Measurements from ENCODE around the gene TIMMDC1. TPM values are rescaled to one million over a fixed set of nuclear protein-coding genes. Genes with fewer than 3 reads are reported as not detected.

TIMMDC1 gene
- total RNA-seq: 10 to 100 TPM; 80.0 to 98.9 TPM
- 10 to 100 TPM; 60.5 to 95.4 TPM for polyA plus RNA-seq
- long read RNA-seq, donor 1, transcript TIMMDC1-208 (7 exons, 2,394 nt): major isoform, 19 of 52 reads
- long read RNA-seq, donor 1, partial matches to known transcripts: 31 of 52 reads
- long read RNA-seq, donor 1, other reads (novel, unspliced or antisense): 0 of 52 reads
- long read RNA-seq, donor 2, transcript TIMMDC1-208 (7 exons, 2,394 nt): major isoform, 5 of 28 reads
- long read RNA-seq, donor 2, partial matches to known transcripts: 23 of 28 reads
- long read RNA-seq, donor 2, other reads (novel, unspliced or antisense): 0 of 28 reads
- long read RNA-seq, donor 3, transcript TIMMDC1-208 (7 exons, 2,394 nt): major isoform, 16 of 31 reads
- long read RNA-seq, donor 3, partial matches to known transcripts: 14 of 31 reads
- long read RNA-seq, donor 3, other reads (novel, unspliced or antisense): 0 of 31 reads
- long read RNA-seq, donor 4, transcript TIMMDC1-208 (7 exons, 2,394 nt): major isoform, 9 of 25 reads
- long read RNA-seq, donor 4, partial matches to known transcripts: 15 of 25 reads
- long read RNA-seq, donor 4, other reads (novel, unspliced or antisense): 0 of 25 reads
- long read RNA-seq, donor 5, transcript TIMMDC1-208 (7 exons, 2,394 nt): major isoform, 27 of 69 reads
- long read RNA-seq, donor 5, partial matches to known transcripts: 42 of 69 reads
- long read RNA-seq, donor 5, other reads (novel, unspliced or antisense): 0 of 69 reads

GRCh38 chr3:119498186-119499011 lies at the start of gene TIMMDC1:
Gene TIMMDC1 (plus strand): TSS chr3:119498547. CDS start chr3:119498734, 187 bp downstream.
- WGBS, 2 donors: 0% methylated on average over 58 of the region's 58 CpGs
- DNase-seq: peak; percentile 98 to 99 (median 98)
- no peak for TF ChIP-seq CTCF (IDR thresholded peaks at IDR 0.05; ENCODE audit: control extremely low read depth, extremely low read depth)
- peak; percentile 98 for ATAC-seq (ENCODE audit: insufficient read depth, low FRiP score)
- Histone ChIP-seq H3K9me3 (ENCODE audit: control insufficient read depth in 4 of 4, insufficient read depth in 3 of 4, low read length in 3 of 4) (no peaks in the 10 kb centered on the region), H3K9ac (ENCODE audit: insufficient read depth in 1 of 2, low read length in 2 of 2) (peak within 1 kb of the TSS; percentile 92 to 99), H3K4me3 (peak within 1 kb of the TSS; percentile 96), H3K4me1 (ENCODE audit: control insufficient read depth in 5 of 5, insufficient read depth in 5 of 5, low read length in 5 of 5) (peaks cover 3 to 29% (median 5%) of the 10 kb centered on the region in 5 donors), H3K27me3 (ENCODE audit: control insufficient read depth in 3 of 3, insufficient read depth in 3 of 3, low read length in 2 of 3) (no peaks in the 10 kb centered on the region), H3K27ac (ENCODE audit: low read depth in 1 of 2, low read length in 1 of 2) (peak within 1 kb of the TSS; percentile 95 to 96), H3K36me3 (ENCODE audit: control insufficient read depth in 4 of 4, insufficient read depth in 4 of 4, low read length in 4 of 4) (peaks cover under 1 to 6% (median 3%) of the 10 kb centered on the region in 4 donors)

GRCh38 chr3:119453822-119454221 lies 44.5 kb upstream of the TIMMDC1 start:
- Histone ChIP-seq H3K4me1 (ENCODE audit: control insufficient read depth in 5 of 5, insufficient read depth in 5 of 5, low read length in 5 of 5) (peaks cover 0 to 4% (median 0%) of the 10 kb centered on the region in 5 donors), H3K36me3 (ENCODE audit: control insufficient read depth in 4 of 4, insufficient read depth in 4 of 4, low read length in 4 of 4) (peaks cover 13 to 48% (median 44%) of the 10 kb centered on the region in 4 donors), H3K9me3 (ENCODE audit: control insufficient read depth in 4 of 4, insufficient read depth in 3 of 4, low read length in 3 of 4) (no peaks in the 10 kb centered on the region), H3K4me3 (no peak overlapping the region), H3K9ac (ENCODE audit: insufficient read depth in 1 of 2, low read length in 2 of 2) (no peak overlapping the region), H3K27ac (ENCODE audit: low read depth in 1 of 2, low read length in 1 of 2) (no peak overlapping the region), H3K27me3 (ENCODE audit: control insufficient read depth in 3 of 3, insufficient read depth in 3 of 3, low read length in 2 of 3) (no peaks in the 10 kb centered on the region)
- no peak for TF ChIP-seq CTCF (IDR thresholded peaks at IDR 0.05; ENCODE audit: control extremely low read depth, extremely low read depth)
- ATAC-seq (ENCODE audit: insufficient read depth, low FRiP score) (no peak), DNase-seq (no peak)
- 85 to 89% methylated on average over 1 of the region's 1 CpG for WGBS, 2 donors

GRCh38 chr3:119456469-119456868 lies 41.9 kb upstream of the TIMMDC1 start:
- 96 to 100% methylated on average over 1 of the region's 1 CpG for WGBS, 2 donors

More at GRCh38 chr3:119456469-119456868, 41.9 kb upstream of the TIMMDC1 start:
- H3K4me1 ChIP-seq (ENCODE audit: control insufficient read depth in 5 of 5, insufficient read depth in 5 of 5, low read length in 5 of 5): peaks cover 0 to 4% (median 0%) of the 10 kb centered on the region in 5 donors
- peaks cover 12 to 53% (median 50%) of the 10 kb centered on the region in 4 donors for H3K36me3 ChIP-seq (ENCODE audit: control insufficient read depth in 4 of 4, insufficient read depth in 4 of 4, low read length in 4 of 4)
- DNase-seq: no peak
- H3K27ac ChIP-seq (ENCODE audit: low read depth in 1 of 2, low read length in 1 of 2): no peak overlapping the region
- ATAC-seq (ENCODE audit: insufficient read depth, low FRiP score): no peak
- TF ChIP-seq CTCF (IDR thresholded peaks at IDR 0.05; ENCODE audit: control extremely low read depth, extremely low read depth): no peak
- H3K9me3 ChIP-seq (ENCODE audit: control insufficient read depth in 4 of 4, insufficient read depth in 3 of 4, low read length in 3 of 4): no peaks in the 10 kb centered on the region
- no peaks in the 10 kb centered on the region for H3K27me3 ChIP-seq (ENCODE audit: control insufficient read depth in 3 of 3, insufficient read depth in 3 of 3, low read length in 2 of 3)
- H3K4me3 ChIP-seq: no peak overlapping the region
- H3K9ac ChIP-seq (ENCODE audit: insufficient read depth in 1 of 2, low read length in 2 of 2): no peak overlapping the region

Data from lung (tissue), 16 donors.